ENCODE results near the gene KCNJ5.

Gene KCNJ5

GRCh38 chr11:128888034-128888985, 2.8 kb upstream of the KCNJ5 start:
- TF ChIP-seq CTCF (IDR thresholded peaks at IDR 0.05; ENCODE audit: insufficient read depth, low read length, poor library complexity, severe bottlenecking) = no peak
- Histone ChIP-seq H3K4me3 (replicated peaks; ENCODE audit: low read depth, low read length) (no peak overlapping the region), H3K27me3 (replicated peaks; ENCODE audit: control insufficient read depth, insufficient read depth, low read length) (peaks cover 3% of the 10 kb centered on the region; the same call in 1 of the 2 replicates), H3K36me3 (ENCODE audit: control insufficient read depth, insufficient read depth, low read length) (no peaks in the 10 kb centered on the region)
- DNase-seq (ENCODE audit: extremely low read depth, insufficient read length) = no peak

- H3K4me3 ChIP-seq (replicated peaks; ENCODE audit: low read depth, low read length) = no peak overlapping the region
- peaks cover 1% of the 10 kb centered on the region; the same call in 1 of the 2 replicates for H3K27me3 ChIP-seq (replicated peaks; ENCODE audit: control insufficient read depth, insufficient read depth, low read length)
- DNase-seq (ENCODE audit: extremely low read depth, insufficient read length) = no peak
Observed at GRCh38 chr11:128889657-128890213, 1.4 kb upstream of the KCNJ5 start.

GRCh38 chr11:128890216-128890542, 977 bp upstream of the KCNJ5 start:
- no peak for TF ChIP-seq CTCF (IDR thresholded peaks at IDR 0.05; ENCODE audit: insufficient read depth, low read length, poor library complexity, severe bottlenecking)
- Histone ChIP-seq H3K4me3 (replicated peaks; ENCODE audit: low read depth, low read length) (no peak overlapping the region), H3K36me3 (ENCODE audit: control insufficient read depth, insufficient read depth, low read length) (no peaks in the 10 kb centered on the region), H3K27me3 (replicated peaks; ENCODE audit: control insufficient read depth, insufficient read depth, low read length) (peaks cover 1% of the 10 kb centered on the region; the same call in 1 of the 2 replicates)
- no peak for DNase-seq (ENCODE audit: extremely low read depth, insufficient read length)

More at GRCh38 chr11:128889657-128890213, 1.4 kb upstream of the KCNJ5 start:
- TF ChIP-seq CTCF (IDR thresholded peaks at IDR 0.05; ENCODE audit: insufficient read depth, low read length, poor library complexity, severe bottlenecking) = no peak
- no peaks in the 10 kb centered on the region for H3K36me3 ChIP-seq (ENCODE audit: control insufficient read depth, insufficient read depth, low read length)

- Histone ChIP-seq H3K27me3 (replicated peaks; ENCODE audit: control insufficient read depth, insufficient read depth, low read length) (0 out of 2 replicates have a peak, but pooled peaks cover 1% of the 10 kb centered on the region), H3K36me3 (ENCODE audit: control insufficient read depth, insufficient read depth, low read length) (no peaks in the 10 kb centered on the region), H3K4me3 (replicated peaks; ENCODE audit: low read depth, low read length) (no peak overlapping the region)
- DNase-seq (ENCODE audit: extremely low read depth, insufficient read length) = no peak
- no peak for TF ChIP-seq CTCF (IDR thresholded peaks at IDR 0.05; ENCODE audit: insufficient read depth, low read length, poor library complexity, severe bottlenecking)
Observed at GRCh38 chr11:128891913-128892398, 800 bp downstream of the KCNJ5 start.

- DNase-seq (ENCODE audit: extremely low read depth, insufficient read length) = no peak
- 0 out of 2 replicates have a peak, but pooled peaks cover 1% of the 10 kb centered on the region for H3K27me3 ChIP-seq (replicated peaks; ENCODE audit: control insufficient read depth, insufficient read depth, low read length)
Observed at GRCh38 chr11:128892866-128893565, 1.9 kb downstream of the KCNJ5 start.

More at GRCh38 chr11:128892866-128893565, 1.9 kb downstream of the KCNJ5 start:
- H3K36me3 ChIP-seq (ENCODE audit: control insufficient read depth, insufficient read depth, low read length) = no peaks in the 10 kb centered on the region
- TF ChIP-seq CTCF (IDR thresholded peaks at IDR 0.05; ENCODE audit: insufficient read depth, low read length, poor library complexity, severe bottlenecking) = no peak
- H3K4me3 ChIP-seq (replicated peaks; ENCODE audit: low read depth, low read length) = no peak overlapping the region
